IMR-90 (cell line): ENCODE data around the gene BTBD2.

Experiments
- CHD1 ChIP-seq: IDR thresholded peaks from 2 replicates; pipeline ENCODE4 v1.6.1; 2012; ENCODE audit warnings: low read depth, low read length, improper control_type of control experiment
- CTCF ChIP-seq: conservative IDR thresholded peaks from 2 replicates; pipeline ENCODE4 v1.5.1; 2012; ENCODE audit warnings: mild to moderate bottlenecking, low read depth, low read length, improper control_type of control experiment
- ELK1 ChIP-seq: fragments of 150-350 bp; IDR thresholded peaks from 2 replicates; pipeline ENCODE4 v1.6.1; 2016; ENCODE audit warnings: low read depth, mild to moderate bottlenecking, low read length, moderate library complexity, borderline replicate concordance
- MAZ ChIP-seq: IDR thresholded peaks from 2 replicates; pipeline ENCODE4 v1.6.1; 2012; ENCODE audit warnings: low read depth, mild to moderate bottlenecking, low read length, improper control_type of control experiment, moderate library complexity, borderline replicate concordance
- POLR2A ChIP-seq: IDR thresholded peaks from 2 replicates; pipeline ENCODE4 v1.6.1; 2012; ENCODE audit warnings: mild to moderate bottlenecking, low read depth, low read length
- RAD21 ChIP-seq: IDR thresholded peaks from 2 replicates; pipeline ENCODE4 v1.6.1; 2012; ENCODE audit warnings: low read length, improper control_type of control experiment
- SMC3 ChIP-seq: fragments of 150-350 bp; IDR thresholded peaks from 2 replicates; pipeline ENCODE4 v1.6.1; 2016; ENCODE audit warnings: low read depth, mild to moderate bottlenecking, antibody characterized with exemption, low read length, moderate library complexity

GRCh38 chr19:1970003-1970805 lies 45.3 kb downstream of the BTBD2 start:
- TF ChIP-seq CTCF (no peak), RAD21 (no peak), POLR2A (no peak), SMC3 (no peak), MAZ (no peak), CHD1 (no peak), ELK1 (no peak)
